A549 treated with DMSO at 1 μM for 4 hours (cell line): Measurements from ENCODE around the gene PLK4. TPM values are rescaled to one million over a fixed set of nuclear protein-coding genes. Genes with fewer than 3 reads are reported as not detected.

Source experiments
- total RNA-seq: library from RNA; stranded (reverse); fragments of 200-300 nt; extraction: Qiagen RNA extraction; gene quantifications from 5 replicates; pipeline ENCODE4 v1.2.3, GENCODE V29; 2022; ENCODE audit warnings: low read depth

PLK4 gene
- total RNA-seq = 13.4 to 17.5 TPM (median 16.7 TPM) in 5 replicates

DNA sequence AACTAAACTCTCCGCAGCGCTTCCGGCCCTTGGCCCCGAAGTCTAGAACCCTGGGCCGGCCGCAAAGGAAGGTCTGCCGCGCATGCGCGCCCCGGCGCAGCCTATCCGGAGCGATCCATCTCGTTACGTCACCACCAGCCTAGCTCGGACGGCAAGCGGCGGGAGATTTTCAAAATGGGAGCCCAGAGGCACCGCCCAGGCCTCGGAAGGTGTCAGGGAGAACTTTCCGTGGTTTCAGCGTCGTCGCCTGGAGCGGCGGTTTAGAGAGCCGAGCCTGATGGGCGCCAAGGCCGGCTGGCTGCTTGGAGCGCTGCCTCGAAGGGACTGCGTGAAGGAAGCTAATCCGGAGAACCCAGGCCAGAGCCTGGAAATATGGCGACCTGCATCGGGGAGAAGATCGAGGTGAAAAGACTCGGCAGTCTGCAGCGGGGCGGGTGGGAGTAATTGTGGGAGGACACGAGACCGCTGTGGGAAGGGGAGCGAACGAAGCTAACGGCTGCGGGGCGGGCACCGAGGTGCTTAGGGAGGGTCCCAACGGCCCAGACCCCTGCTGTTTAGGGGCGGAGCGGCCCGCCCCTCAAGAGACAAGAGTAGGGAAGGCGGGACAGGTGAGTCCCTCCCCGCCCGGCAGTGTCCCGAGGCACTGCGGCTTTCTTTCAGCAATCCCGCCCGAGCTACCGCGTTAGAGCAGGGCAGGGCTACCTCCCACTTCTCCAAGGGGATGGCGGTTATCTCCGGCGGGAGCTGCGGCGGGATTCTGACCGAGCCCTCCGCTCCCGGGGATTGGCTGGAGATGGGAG lies at the start of gene PLK4:
Gene PLK4, plus strand, starts transcription at position 131 of the 800 bp plus-strand sequence. Its CDS starts 242 bp downstream, at position 373.

Other genes with a start within 250 kb of the PLK4 start
- 1.1 to 1.7 TPM (median 1.3 TPM) in 5 replicates for gene INTU, start 247.9 kb upstream of the PLK4 start, total RNA-seq
- gene SLC25A31, start 150.5 kb upstream of the PLK4 start, total RNA-seq = not detected in 5 replicates
- 8.3 to 11.6 TPM (median 10.3 TPM) in 5 replicates for gene HSPA4L, start 98.6 kb upstream of the PLK4 start, total RNA-seq
- 11.0 to 16.4 TPM (median 15.5 TPM) in 5 replicates for gene MFSD8, start 84.3 kb downstream of the PLK4 start, total RNA-seq
- gene ABHD18, start 84.5 kb downstream of the PLK4 start, total RNA-seq = 2.4 to 5.0 TPM (median 4.0 TPM) in 5 replicates
- gene LARP1B, start 180.4 kb downstream of the PLK4 start, total RNA-seq = 10.8 to 15.9 TPM (median 13.2 TPM) in 5 replicates